Measurements from ENCODE around the gene BCKDHB. TPM values are rescaled to one million over a fixed set of nuclear protein-coding genes. Genes with fewer than 3 reads are reported as not detected.

Gene BCKDHB
- total and polyA plus RNA-seq, 12 donors = 6.4 to 33.9 (median 18.9) TPM

DNA sequence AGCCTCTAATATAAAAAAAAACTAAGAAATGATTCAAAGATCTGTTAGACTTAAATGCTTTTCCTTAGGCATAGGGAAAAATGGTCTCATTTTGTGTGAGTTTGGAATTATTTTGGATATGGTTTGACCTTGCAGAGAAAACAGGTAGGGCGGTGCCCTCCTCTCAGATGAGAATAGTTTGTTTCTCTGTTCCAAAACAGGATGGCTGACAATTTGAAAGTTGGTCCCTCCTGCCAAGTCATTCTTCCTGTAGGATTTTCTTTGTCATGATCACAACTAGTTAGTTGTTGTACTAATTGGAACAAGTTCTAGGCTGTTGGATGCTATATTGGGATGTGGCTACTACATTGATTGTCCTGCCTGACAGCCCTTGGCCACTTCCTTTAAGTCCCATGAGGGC is 108.6 kb downstream of the BCKDHB start:
- H3K4me1 ChIP-seq (replicated peaks in 1 of 2) = no peaks in the 10 kb centered on the region

DNA sequence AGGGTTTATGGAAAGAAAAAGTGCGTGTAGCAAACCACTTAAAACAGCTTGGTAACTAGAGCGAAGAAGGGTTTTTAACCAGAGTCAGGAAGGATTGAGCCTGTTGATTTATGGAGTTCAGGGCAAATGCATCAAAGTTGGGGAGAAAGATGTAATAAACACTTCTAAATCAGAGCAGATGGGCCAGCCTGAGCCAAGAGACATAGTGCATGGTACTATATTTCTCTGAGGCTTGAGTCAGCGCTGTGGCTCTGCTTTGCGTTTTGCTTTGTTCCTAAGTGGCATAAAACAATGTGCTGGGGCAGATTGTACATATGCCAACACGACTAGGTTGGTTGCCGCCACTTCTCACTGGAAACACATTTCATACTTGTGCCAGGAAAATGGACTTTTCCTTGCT is 111.3 kb downstream of the BCKDHB start:
- Histone ChIP-seq H3K4me3 (no peak overlapping the region), H3K9me3 (replicated peaks in 1 of 3) (no peaks in the 10 kb centered on the region), H3K36me3 (replicated peaks in 1 of 2) (no peaks in the 10 kb centered on the region), H3K27ac (no peak overlapping the region), H3K27me3 (no peaks in the 10 kb centered on the region), H3K4me1 (replicated peaks in 1 of 2) (no peaks in the 10 kb centered on the region)
- 84 to 88% (median 86%) methylated on average over 6 of the region's 6 CpGs for WGBS, 4 donors
- no peak for DNase-seq
- intact Hi-C loops (cut with DNase I) = no loop called here
- no peak for TF ChIP-seq POLR2A (IDR thresholded peaks at IDR 0.05)
- TF ChIP-seq, protein P1, sequence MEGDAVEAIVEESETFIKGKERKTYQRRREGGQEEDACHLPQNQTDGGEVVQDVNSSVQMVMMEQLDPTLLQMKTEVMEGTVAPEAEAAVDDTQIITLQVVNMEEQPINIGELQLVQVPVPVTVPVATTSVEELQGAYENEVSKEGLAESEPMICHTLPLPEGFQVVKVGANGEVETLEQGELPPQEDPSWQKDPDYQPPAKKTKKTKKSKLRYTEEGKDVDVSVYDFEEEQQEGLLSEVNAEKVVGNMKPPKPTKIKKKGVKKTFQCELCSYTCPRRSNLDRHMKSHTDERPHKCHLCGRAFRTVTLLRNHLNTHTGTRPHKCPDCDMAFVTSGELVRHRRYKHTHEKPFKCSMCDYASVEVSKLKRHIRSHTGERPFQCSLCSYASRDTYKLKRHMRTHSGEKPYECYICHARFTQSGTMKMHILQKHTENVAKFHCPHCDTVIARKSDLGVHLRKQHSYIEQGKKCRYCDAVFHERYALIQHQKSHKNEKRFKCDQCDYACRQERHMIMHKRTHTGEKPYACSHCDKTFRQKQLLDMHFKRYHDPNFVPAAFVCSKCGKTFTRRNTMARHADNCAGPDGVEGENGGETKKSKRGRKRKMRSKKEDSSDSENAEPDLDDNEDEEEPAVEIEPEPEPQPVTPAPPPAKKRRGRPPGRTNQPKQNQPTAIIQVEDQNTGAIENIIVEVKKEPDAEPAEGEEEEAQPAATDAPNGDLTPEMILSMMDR (IDR thresholded peaks at IDR 0.05) = no peak

More for the DNA sequence above, 108.6 kb downstream of the BCKDHB start:
- Histone ChIP-seq H3K9me3 (replicated peaks in 1 of 3) (no peaks in the 10 kb centered on the region), H3K4me3 (no peak overlapping the region), H3K36me3 (replicated peaks in 1 of 2) (no peaks in the 10 kb centered on the region), H3K27ac (no peak overlapping the region), H3K27me3 (no peaks in the 10 kb centered on the region)
- TF ChIP-seq POLR2A (IDR thresholded peaks at IDR 0.05) = no peak
- TF ChIP-seq, protein P1 (IDR thresholded peaks at IDR 0.05) = no peak
- no peak for DNase-seq
- intact Hi-C loops (cut with DNase I) = no loop called here
- 96 to 100% (median 97%) methylated on average over 1 of the region's 1 CpG for WGBS, 4 donors

DNA sequence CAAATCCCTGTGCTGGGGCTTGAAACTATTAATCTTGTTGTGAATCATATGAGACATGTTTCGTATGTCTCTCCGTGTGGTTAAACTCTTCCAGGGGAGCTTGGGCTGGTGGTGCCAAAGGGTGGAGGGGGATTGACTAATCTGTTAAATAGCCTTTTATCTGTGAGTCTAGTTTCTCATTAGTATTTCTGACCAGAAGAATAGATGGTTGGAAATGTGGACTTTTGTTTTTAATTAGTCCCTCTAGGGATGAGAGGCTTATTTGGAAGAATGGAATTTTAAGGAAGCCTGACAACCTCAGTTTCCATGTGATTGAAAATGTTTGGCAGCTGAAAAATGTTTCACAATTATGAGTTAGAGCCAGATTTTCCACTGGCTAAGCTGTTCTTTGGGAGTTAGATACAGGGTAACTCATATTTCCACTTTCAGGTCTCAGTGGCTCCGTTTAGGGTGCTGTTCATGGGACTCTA is 117.3 kb downstream of the BCKDHB start:
- DNase-seq = no peak
- Histone ChIP-seq H3K4me1 (replicated peaks in 1 of 2) (peaks cover 0 to 5% of the 10 kb centered on the region in 2 donors), H3K36me3 (replicated peaks in 1 of 2) (no peaks in the 10 kb centered on the region), H3K27ac (no peak overlapping the region), H3K9me3 (replicated peaks in 1 of 3) (no peaks in the 10 kb centered on the region), H3K27me3 (no peaks in the 10 kb centered on the region), H3K4me3 (no peak overlapping the region)
- TF ChIP-seq POLR2A (IDR thresholded peaks at IDR 0.05) = no peak
- TF ChIP-seq, protein P1 (IDR thresholded peaks at IDR 0.05) = no peak
- intact Hi-C loops (cut with DNase I) = no loop called here
- WGBS, 4 donors = 75 to 97% (median 91%) methylated on average over 3 of the region's 3 CpGs

DNA sequence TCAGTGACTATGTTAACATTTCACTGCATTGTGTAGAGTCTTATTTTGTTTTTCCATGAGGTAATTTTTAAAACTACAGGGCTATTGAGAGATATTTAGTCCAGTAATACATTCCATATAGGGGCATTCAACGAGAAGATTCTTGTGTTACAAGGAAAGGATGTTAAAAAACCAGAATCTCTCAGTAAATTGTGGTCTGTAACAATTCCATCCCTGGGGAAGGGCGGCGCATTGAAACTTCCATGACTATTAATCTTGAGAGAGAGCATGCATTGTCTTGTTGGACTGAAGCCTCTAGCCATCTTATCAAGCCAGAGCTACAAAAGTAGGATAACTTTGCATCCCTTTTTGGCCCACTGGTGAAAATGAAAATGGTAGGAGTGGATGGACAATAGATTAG is 119.7 kb downstream of the BCKDHB start:
- no peak overlapping the region for H3K4me3 ChIP-seq
- H3K36me3 ChIP-seq (replicated peaks in 1 of 2) = no peaks in the 10 kb centered on the region
- H3K27ac ChIP-seq = no peak overlapping the region
- no peaks in the 10 kb centered on the region for H3K27me3 ChIP-seq
- peaks cover 0 to 5% of the 10 kb centered on the region in 2 donors for H3K4me1 ChIP-seq (replicated peaks in 1 of 2)
- WGBS, 4 donors = 92 to 97% (median 95%) methylated on average over 3 of the region's 3 CpGs
- intact Hi-C loops (cut with DNase I) = no loop called here
- no peak for DNase-seq
- H3K9me3 ChIP-seq (replicated peaks in 1 of 3) = no peaks in the 10 kb centered on the region
- TF ChIP-seq, protein P1 (IDR thresholded peaks at IDR 0.05) = no peak
- no peak for TF ChIP-seq POLR2A (IDR thresholded peaks at IDR 0.05)
